ENCODE results near the gene TSHR.
"Not testable (repeated sequence)": the region's sequence is repeated elsewhere in the genome, so short reads cannot be mapped to it uniquely, and the experiment has no call there.

The TSHR gene

DNA sequence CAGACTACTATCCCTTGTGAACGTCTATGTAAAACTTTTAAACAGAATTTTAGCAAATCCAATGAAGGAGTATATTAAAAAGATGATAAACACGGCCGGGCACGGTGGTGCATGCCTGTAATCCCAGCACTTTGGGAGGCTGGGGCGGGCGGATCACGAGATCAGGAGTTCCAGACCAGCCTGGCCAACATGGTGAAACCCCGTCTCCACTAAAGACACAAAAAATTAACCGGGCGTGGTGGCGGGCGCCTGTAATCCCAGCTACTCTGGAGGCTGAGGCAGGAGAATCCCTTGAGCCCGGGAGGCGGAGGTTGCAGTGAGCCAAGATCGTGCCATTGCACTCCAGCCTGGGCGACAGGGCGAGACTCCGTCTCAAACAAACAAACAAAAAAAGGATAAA is 2.2 kb upstream of the TSHR start:
- DNase-seq, result not testable (repeated sequence)

- peak; percentile 85 for DNase-seq
Measured at GRCh38 chr14:80954687-80955299, 628 bp upstream of the TSHR start.

GRCh38 chr14:80956102-80956501 is 681 bp downstream of the TSHR start:
- DNase-seq, result no peak

DNA sequence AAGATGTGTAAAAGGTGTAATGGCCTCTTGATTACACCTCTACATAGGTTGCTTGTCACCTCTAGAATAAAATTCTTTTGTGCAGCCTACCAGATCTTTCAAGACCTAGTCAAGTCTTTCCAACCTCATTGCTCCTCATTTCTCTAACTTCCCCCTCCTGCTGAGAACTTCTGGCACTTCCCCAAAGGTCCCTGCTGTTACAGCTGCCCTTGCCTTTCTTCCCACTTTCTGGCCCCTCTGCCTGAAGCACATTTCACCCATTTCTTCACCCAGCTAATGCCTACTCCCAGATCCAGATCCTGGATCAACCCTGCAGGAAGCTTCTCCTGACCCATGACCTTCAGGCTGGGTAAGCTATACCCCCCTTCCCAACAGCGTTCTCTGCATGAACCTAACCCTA is 1.5 kb downstream of the TSHR start:
- DNase-seq, result no peak

DNA sequence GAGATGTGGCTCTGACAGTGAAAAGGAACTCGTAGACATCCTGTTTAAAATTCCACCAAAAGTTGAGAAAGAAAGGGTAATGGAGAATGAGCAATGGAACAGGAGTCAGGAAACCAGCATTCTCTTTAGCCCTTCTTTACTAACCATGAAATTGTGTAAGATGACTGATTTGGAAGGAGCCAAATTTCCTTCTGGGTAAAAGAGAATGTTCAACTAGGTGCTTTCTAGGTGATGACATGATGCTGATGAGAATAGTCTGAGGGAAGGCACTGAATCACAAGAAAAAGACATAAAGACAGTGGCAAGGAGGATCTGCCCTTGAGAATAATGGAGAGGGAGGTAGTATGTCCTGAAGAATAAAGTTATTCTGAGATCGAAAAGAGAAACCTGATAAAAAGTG is 2.2 kb downstream of the TSHR start:
- no peak for DNase-seq

DNA sequence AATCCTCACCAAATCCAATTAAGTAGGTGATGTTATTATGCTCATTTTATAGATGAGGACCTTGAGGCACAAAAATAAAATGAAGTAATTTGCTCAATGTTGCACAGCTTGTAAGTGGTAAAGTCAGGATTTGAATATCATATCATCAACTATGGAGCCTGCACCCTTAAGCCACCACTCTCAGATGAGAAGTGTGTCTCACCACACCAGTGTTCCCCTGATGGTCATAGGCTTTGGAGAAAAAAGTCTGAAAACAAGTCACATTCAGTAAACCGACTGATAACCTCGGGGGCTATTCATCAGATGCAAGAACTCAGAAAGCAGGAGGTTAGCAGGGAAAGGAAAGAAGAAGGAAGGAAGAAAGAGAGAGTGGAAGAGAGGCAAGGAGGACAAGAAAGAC is 2.8 kb downstream of the TSHR start:
- DNase-seq, result no peak

GRCh38 chr14:80958939-80959338 is 3.5 kb downstream of the TSHR start:
- no peak for DNase-seq

DNA sequence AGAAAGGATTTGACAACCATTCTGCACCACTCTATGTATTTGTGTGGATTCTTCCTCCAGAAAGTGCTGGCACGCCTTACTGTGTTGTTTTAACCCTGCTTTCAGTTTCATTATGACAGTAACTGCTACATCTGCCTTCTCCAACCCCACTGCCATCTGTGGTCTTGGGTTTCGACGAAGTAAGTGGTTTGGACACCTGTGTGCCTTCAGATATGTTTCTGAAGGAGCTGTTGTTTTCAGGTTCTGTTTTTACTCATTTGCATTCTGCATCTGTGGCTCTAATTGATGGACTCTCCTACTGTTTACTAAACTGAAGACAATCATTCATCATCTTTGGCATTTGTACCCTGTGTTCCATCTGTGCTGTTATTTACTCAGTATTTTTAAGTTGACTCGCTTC is 4.1 kb downstream of the TSHR start:
- DNase-seq, result peak; percentile 94

- no peak for DNase-seq
Measured at GRCh38 chr14:80965037-80965436, 9.6 kb downstream of the TSHR start.

DNA sequence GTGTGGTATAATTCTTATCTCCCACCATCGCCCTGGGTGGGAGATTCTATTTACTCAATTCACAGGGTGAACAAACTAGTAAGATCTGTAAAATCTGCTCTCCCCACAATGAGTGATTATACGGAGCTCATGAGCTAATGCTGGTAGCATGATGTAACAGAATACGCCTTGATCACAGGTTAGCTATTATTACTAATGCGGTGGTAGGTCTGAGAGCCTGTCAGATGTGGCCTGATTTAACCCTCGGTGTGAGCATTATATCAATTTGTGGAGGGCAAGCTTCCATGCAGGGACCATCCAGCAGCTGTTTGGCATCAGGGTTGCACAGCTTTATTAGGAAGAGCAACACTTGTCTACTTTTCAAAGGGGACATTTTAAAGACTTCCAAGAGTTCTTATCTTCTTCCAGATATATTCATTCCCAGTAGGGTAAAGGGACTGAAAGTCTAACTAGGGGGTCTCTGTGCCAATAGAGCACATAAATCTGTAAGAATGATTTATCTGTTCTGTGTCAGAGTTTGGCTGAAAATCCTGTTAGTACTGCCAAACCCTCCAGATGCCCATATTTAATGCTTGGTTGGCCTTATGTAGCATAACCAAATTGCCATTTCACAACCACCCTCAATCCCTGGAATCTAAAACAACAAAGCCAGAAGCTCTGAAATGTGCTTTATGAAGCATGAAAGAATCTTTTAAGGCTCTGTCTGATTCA is 18.7 kb downstream of the TSHR start:
- DNase-seq, result peak; percentile 43

DNA sequence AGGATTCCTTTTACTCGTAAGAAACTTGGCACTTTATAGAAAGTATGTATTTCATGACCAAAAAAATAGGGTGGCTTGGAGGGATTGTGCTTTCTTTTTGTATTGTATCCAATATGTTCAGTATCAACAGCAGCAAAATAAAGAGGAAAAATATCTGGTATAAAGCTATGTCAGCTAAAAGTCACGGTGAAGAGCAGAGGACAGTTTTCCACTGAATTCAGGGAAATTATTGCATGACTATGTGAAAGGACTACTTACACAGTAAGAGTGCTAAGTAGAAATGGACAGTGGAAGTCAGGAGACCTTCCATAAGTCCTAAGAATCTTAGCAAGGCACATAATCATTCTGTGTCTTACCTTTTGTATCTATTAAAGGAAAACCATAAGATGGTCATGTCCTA is 19.3 kb downstream of the TSHR start:
- no peak for DNase-seq

GRCh38 chr14:80977221-80977620 is 21.8 kb downstream of the TSHR start:
- no peak for DNase-seq

DNA sequence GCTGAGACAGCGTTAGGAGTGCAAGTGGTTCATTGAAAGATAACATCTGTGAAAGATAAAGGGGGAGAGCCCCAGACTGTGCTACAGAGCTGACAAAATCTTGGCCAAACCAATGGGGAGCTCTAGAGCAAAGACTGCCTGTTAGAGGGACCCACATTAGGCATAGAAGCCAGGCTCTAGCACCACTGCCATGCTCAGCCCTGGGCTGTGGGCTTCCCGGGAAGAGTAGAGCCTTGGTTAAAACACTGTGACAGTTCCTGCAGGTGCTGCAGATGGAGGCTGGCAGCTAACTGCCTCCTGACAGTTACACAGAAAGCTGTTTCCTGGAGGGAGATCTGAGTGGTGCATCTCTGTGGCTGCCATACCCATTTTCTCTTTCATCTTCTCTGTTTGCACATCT is 23.0 kb downstream of the TSHR start:
- DNase-seq, result peak; percentile 34

DNA sequence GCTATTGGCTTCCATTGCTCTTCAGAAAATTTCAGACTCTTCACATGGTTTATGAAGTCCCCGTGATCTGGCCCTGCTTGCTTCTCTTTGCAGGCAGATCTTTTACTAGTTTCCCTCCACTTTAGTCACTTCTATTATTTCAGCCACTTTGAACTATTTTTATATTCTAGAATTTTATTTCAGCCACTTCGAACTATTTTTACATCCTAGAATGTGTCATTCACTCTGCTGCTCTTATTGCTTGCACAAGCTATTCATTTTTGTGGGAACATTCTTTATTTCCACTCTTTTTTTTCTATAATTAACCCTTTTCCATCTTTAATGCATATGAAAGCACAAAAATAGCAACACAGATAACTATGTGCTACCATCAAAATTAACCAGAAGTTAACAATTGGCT is 24.5 kb downstream of the TSHR start:
- DNase-seq, result no peak

GRCh38 chr14:80981156-80981555 is 25.7 kb downstream of the TSHR start:
- DNase-seq, result no peak

- no peak for DNase-seq
Measured at GRCh38 chr14:80981673-80982072, 26.3 kb downstream of the TSHR start.

DNA sequence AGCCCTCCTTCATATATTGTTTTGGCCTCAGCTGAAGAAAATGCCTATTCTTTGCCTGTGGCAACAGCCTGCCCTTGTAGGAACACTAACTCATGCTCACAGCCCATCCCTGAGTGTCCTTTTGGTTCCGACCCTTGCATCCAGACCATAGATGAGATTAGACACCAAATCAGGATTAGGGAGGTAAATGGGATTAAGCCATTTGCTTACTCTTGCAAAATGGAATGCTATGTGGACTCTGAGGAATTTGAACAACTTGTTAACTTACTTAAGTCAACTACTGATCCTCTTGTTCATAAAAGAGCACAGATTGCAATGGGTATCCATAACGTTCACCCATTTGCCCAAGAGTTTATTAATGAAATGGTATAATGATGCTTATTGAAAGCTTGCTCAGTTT is 27.3 kb downstream of the TSHR start:
- no peak for DNase-seq

DNA sequence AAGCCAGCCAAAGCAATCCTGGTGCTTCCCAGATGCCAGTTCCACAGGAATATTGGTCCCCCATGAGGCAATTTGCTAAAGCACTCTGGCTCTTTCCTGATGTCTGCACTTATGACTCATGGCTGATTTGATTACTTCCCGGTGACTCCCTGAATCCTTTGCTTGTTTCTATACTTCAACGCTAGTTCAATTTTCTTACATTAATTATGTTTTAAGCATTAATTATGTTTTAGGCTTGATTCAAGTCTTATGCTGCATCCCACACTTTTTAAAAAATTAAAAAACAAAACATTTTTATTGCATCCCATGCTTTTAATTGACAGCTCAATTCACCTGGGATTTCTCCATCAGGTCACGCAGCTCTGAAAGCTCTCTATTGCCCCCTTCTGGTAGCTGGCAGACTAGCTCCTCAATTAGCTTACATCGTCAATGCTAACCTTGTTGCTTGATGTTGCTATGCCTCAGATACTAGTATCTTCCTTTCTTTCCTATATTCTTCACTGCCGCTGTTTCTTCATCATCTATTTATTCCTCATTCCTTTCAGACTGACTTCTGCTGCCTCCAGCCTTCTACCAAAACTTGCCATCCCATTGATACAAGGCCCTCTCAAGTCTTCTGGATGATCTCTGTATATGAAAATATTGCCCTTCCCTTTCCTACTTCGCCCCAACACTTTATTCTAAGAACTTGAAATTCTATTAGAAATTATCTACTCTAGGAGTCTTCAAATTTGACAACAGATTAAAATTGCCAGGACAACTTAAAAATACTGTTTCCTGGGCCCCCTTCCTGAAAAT is 32.0 kb downstream of the TSHR start:
- DNase-seq, result peak; percentile 84

DNA sequence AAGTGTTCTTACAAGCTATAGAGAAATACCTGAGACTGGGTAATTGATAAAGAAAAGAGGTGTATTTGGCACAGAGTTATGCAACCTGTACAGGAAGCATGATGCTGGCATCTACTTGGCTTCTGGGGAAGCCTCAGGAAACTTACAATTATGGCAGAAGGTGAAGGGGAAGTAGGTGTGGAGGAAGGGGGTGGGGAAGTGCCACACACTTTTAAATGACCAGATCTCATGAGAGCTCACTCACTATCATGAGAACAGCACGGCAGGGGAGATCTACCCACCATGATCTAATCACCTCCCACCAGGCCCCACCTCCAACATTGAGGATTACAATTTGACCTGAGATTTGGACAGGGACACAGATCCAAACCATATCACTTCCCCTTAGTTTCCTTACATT is 32.8 kb downstream of the TSHR start:
- no peak for DNase-seq

DNA sequence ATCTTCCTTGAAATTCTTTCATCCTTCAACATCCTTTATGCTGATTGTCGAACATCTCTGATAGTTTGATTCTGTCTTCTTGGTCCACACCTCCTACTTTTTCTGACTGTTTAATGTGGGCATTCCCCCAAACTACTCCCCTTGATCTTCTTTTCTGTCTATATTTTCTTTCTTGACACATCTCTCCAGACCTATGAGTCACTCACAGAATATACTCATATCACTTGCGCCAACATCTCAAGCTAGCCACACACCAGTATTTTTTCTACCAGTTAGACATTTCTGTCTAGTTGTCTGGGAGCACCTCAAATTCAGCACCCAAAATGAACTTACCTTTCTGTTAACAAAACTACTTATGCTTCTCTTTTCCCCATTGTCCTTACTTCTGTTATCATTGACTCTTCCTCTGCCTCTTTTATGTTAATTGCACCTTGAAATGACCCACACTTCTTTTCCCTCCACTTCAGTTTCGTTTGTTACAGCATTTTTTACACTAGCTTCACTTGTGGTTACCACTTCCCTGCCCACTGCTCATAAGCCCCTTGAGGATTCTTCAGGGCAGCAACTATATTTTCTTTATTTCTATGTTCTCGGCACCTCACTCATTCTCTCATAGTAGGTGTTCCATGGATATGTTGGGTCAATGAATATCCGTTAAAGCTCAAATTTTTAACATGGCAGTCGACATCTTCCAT is 33.5 kb downstream of the TSHR start:
- DNase-seq, result peak; percentile 65

DNA sequence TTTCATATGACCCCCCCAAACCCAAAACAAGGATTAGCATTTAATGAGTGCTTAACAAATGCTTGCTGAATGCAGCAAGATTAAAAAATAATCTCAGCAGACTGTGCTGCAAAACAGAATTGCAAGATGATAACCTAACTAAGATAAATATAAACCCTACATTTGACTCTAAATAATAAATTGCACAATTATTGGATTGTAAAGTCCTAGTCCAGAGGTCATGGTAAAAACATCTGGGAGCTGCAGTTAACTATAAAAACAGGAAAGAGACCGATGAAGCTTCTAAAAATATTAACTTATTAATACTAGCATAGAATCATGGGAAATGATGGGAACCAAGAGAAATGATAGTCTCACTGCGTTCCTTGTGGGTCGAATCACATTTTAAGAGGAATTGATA is 37.2 kb downstream of the TSHR start:
- DNase-seq, result no peak

DNA sequence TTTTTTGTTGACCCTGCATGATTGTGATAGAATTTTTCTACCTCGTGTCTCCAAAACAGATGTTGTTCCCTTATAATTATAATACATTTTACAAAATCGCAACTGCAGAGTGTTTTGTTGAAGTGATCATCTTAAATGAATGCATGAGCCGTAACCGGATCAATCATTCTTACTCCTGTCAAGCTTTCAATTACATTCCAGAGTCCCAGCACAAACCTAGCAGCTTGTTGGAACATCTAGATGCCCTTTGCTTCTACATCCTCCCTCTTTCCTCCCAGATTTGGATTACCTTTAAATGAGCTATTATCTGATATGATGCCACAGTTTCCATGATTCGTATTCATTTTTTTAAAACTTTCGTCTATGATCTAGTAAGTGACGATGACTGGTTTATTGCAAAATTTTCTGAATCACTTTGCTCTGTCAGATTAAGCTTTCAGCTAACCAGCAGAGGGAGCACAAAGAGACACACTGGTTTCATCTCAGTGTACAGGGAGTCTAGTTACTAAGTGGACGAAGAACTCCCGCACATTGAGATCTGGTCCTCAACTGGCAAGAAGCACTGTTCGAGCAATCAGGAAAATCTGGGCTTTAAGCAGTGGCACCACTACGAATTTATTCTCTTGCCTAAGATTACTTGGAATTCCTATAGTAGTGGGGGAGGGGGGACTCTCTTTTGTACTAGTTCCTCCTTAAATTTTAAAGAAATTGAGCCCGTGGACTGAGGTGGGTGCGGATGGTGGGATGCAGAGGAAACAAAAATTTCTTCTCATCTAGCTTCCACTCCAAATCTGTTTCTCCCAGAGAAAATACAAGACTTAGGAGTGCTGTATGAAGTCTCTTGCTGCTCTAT is 40.9 kb downstream of the TSHR start:
- peak; percentile 62 for DNase-seq

- DNase-seq, result no peak
Measured at GRCh38 chr14:81001447-81001846, 46.0 kb downstream of the TSHR start.
